Activated naive CD4-positive, alpha-beta T cell treated with anti-CD3 and anti-CD28 coated beads, Interleukin-2, amount 10 ng/mL, durations not matched to agents 7 days and 5 days (primary cell): ENCODE data around the gene CHID1.

Source experiments
- CTCF ChIA-PET: fragments of 350-600 bp; sonication (Branson Sonifier 250); formaldehyde crosslinking; loops from one replicate; lab custom pipeline; 2021; ENCODE audit warnings: antibody characterized with exemption; lab: Charles Lee
- DNase-seq: peaks from one replicate; pipeline ENCODE4 v3.0.0-alpha.2; 2020
- H3K27ac Mint-ChIP-seq: one replicate; pipeline ENCODE4 v1.8.0; 2021; ENCODE audit warnings: mild to moderate bottlenecking, moderate library complexity, mixed read lengths
- H3K27me3 Mint-ChIP-seq: one replicate; pipeline ENCODE4 v1.8.0; 2021; ENCODE audit warnings: mild to moderate bottlenecking, mixed read lengths
- H3K36me3 Mint-ChIP-seq: one replicate; pipeline ENCODE4 v1.8.0; 2021; ENCODE audit warnings: mixed read lengths
- H3K4me1 Mint-ChIP-seq: one replicate; pipeline ENCODE4 v1.8.0; 2021; ENCODE audit warnings: mixed read lengths
- H3K4me3 Mint-ChIP-seq: one replicate; pipeline ENCODE4 v1.8.0; 2021; ENCODE audit warnings: mild to moderate bottlenecking, moderate library complexity, mixed read lengths
- H3K9me3 Mint-ChIP-seq: one replicate; pipeline ENCODE4 v1.8.0; 2021; ENCODE audit warnings: mixed read lengths

Gene CHID1

DNA sequence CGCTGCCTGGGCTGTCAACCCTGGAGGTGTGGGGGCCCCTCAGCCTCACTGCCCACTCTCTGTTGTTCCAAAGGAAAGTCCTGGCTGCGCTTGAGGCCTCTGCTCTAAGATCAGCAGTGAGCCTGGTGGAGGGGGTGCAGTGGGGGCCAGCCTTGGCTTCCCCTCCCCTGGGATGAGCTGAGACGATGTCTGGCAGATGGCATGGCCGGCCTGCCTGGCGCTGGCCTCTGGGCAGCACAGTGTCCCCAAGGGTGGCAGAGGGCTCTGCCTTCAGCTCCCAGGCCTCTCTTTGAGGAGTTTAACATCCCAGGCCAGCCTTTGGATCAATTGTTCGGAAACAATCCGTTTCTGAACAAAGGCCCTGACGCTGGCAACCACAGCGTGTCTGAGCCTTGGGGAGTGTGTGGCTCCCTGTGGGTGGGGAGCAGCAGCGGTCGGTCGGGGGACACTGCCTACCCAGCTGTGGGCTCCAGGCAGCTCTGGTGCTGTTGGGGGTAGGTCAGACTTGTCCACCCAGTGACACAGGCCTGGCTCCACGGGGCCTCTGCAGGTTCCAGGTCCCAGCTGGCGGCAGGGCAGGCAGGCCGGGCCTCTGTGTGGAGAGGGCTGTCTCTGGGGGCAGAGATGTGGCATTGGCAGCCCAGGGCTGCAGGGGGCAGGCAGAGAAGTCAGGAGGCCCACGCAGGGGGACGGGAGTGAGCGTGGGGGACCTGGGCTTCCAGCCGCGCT, 55.8 kb downstream of the CHID1 start:
- no peak for DNase-seq
- H3K4me1 Mint-ChIP-seq, result no peaks in the 10 kb centered on the region
- peaks cover 22% of the 10 kb centered on the region for H3K27me3 Mint-ChIP-seq
- no peak overlapping the region for H3K4me3 Mint-ChIP-seq
- no peaks in the 10 kb centered on the region for H3K9me3 Mint-ChIP-seq
- CTCF ChIA-PET, result interaction anchor here (0.7 kb wide), 1 partner anchor 196 kb away, joined by 3 read pairs; no protein-coding TSS in a partner anchor
- no peak overlapping the region for H3K27ac Mint-ChIP-seq
- H3K36me3 Mint-ChIP-seq, result no peaks in the 10 kb centered on the region

DNA sequence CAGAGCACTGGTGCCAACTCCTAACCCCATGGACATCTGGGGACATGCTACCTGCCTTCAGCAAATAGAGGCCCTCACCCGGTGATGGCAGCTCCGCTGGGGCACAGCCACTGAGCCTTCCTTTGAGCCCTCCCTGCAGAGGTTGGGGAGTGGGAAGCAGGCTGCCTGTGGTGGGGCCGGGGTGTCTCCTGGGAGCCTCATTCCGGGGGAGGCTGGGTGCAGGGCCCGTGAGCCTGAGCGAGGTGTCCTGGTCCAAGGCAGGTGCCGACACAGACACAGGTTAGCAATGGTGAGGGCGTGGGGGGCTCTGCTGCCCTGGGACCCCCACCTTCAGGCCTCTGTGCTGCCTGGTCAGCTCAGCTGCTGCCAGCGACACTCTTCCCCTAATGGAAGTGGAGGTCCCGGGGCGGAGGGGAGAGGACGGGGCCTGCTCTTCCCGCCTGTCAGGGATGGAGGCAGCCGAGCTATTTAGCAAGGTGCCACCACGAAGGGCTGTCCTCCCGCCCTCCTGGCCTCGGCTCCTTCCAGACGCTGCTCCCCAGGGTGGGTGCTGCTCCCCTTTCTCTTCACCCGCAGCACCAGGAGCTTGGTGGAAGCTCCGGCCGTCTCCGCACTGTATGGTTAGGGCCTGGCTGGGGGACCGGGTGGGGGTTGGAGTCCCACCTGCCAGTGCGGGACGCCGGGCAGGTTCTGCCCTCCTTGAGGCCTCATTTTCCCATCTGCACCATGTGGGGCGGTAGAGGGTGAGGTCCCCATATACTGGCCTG, 56.7 kb downstream of the CHID1 start:
- CTCF ChIA-PET, result no interaction called here
- Mint-ChIP-seq H3K4me1 (no peaks in the 10 kb centered on the region), H3K9me3 (no peaks in the 10 kb centered on the region), H3K4me3 (no peak overlapping the region), H3K36me3 (no peaks in the 10 kb centered on the region), H3K27me3 (peaks cover 29% of the 10 kb centered on the region), H3K27ac (no peak overlapping the region)
- no peak for DNase-seq

DNA sequence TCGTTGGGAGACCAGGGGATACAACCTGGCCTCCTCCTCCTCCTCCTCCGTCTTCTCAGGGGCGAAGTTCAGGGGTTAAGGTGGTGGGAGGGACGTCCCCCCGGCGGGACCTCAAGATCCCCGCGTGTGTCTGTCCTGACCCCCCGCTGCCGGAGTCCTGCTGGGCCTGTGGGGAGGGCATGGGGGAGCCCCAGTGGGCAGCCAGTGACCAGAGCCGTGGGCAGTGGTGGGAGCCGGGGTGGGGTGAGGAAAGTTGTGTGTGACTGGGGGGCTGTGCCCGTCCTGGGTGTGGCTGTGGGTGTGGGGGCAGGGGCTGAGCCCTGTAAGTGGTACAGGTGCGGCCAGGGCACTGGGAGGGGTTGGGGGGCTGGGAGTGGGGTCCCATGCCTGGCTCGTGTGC, 57.8 kb downstream of the CHID1 start:
- Mint-ChIP-seq H3K27ac (no peak overlapping the region), H3K36me3 (no peaks in the 10 kb centered on the region), H3K4me3 (no peak overlapping the region), H3K4me1 (peaks cover 5% of the 10 kb centered on the region), H3K9me3 (no peaks in the 10 kb centered on the region), H3K27me3 (peaks cover 40% of the 10 kb centered on the region)
- no peak for DNase-seq
- CTCF ChIA-PET, result no interaction called here

DNA sequence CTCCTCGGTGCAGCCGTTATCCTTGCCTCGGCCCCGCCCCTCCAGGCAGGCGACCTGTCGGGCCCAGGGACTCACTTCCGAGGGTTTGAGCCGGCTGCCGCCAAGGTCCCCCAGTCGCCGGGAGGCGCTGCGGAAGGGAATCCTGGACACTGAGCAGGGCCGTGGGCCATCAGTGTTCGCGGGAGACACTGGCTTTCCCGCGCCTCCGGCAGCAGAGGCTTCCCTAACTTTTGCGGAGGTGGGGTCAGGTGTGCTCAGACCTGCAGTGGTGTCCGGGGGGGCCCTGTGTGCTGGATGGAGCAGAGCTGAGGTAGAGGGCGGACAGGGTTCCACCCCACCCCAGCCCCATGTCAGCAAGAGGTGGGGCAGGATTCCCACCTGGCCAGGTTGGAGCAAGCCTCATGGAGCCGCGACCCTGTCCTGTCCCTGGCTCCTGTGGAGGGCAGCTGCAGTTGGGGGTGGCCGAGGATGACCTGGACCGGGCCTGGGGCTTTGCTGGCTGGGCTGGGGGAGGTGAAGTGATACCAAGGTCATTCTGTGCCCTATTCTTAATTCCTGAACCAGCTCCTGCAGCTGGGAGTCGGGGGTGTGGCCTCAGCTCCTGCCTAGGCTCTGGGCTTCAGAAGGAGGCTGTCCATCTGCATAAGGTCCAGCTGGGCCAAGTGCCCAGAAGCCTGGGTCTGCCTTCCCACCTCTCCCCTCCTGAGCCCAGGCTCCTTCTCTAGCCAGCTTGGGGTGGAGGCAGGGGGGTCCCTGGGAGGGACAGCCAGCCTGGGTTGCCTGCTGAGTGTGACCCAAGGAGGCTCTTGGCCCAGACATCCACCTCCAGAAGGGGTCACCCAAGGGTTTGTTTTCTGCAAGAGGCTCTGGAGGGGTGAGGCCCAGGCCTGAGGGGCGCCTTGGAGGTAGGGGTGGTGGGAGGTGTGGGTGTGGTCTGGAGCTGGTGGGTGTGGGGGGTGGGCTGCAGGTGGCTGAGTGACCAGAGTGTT, 59.5 kb downstream of the CHID1 start:
- CTCF ChIA-PET, result interaction anchor here (0.6 to 1.5 kb wide), 3 partner anchors 35 to 201 kb away, joined by 3 to 6 read pairs (median 3); no protein-coding TSS in a partner anchor
- no peaks in the 10 kb centered on the region for H3K9me3 Mint-ChIP-seq
- peak; percentile 42 for DNase-seq
- no peaks in the 10 kb centered on the region for H3K36me3 Mint-ChIP-seq
- H3K27me3 Mint-ChIP-seq, result peaks cover 53% of the 10 kb centered on the region
- H3K27ac Mint-ChIP-seq, result no peak overlapping the region
- H3K4me3 Mint-ChIP-seq, result no peak overlapping the region
- peaks cover 5% of the 10 kb centered on the region for H3K4me1 Mint-ChIP-seq

DNA sequence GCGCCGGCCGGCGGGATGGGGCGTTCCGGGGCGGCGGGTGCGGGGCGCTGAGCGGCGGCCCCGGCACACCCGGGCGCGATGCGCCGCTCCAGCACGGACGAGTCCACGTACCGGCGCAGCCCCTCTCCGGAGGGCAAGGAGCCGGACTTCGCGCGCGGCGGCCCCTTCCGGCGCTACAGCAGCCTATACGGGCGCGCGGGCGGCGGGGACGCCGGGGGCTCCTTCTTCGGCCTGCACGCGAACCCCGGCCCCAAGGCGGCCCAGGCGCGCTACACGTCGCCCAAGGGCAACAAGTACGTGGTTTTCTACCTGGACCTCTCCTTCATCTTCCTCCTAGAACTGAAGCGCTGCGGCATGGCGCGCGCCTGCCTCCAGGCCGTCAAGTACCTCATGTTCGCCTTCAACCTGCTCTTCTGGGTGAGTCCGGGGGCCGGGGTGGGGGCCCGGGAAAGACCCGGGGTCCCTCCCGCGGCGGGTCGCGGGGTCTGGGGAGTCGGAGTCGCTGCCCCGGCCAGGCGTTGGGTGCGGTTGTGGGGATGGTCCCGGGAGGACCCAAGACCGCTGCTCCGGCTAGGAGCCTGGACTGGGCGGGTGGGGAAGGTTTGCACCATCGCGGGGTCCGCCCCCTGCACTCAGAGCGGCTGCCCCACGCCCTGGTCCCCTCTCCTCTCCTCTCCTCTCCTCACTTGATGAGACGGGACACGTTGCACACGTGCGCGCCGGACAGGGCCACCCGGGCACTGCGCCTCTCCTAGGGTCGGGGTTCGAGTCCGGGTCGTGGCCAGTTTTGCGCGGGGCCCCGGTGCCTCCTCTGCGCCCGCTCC, 60.4 kb downstream of the CHID1 start:
- peak overlapping the region; percentile 51 for H3K4me3 Mint-ChIP-seq
- no peaks in the 10 kb centered on the region for H3K9me3 Mint-ChIP-seq
- peaks cover 56% of the 10 kb centered on the region for H3K27me3 Mint-ChIP-seq
- no peak for DNase-seq
- peaks cover 5% of the 10 kb centered on the region for H3K4me1 Mint-ChIP-seq
- no peak overlapping the region for H3K27ac Mint-ChIP-seq
- CTCF ChIA-PET, result interaction anchor here (3.5 kb wide), 1 partner anchor 201 kb away, joined by 39 read pairs; no protein-coding TSS in a partner anchor
- H3K36me3 Mint-ChIP-seq, result no peaks in the 10 kb centered on the region

DNA sequence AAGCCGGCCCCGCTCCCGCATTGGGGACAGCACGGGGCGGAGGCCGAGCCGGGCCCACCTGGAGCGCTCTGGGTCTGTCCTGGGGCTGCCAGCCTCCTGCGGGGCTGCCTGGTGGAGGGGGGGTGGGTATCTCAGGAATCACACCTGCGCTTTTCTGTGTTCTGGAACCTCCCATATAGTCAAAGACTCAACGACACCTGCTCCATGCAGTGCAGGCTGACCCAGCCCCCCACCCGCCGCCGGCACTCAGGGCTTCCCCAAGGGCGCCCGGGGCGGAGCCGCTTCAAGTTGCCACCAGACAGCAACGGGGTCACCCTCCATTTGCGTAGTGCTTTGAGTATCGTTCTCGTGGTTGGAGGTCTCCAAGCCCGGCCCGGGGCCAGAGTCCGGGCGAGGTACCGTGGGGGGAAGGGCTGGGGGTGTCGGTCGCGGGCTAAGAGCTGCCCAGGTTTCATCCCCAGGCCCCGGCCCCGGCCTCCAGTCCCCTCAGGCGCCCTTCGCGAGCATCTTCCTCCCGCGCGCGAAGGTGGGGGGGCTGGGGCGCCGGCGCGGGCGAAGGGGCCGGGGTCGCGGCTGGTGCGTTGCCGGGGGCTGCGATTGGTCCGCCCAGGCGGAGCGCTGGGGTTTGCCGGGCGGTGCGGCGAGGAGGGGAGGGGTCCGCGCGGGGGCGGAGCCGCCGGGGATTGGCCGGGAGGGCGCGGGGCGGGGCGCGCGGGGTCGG, 61.3 kb downstream of the CHID1 start:
- Mint-ChIP-seq H3K27ac (no peak overlapping the region), H3K4me1 (peaks cover 12% of the 10 kb centered on the region), H3K4me3 (peak overlapping the region; percentile 71), H3K36me3 (no peaks in the 10 kb centered on the region), H3K9me3 (no peaks in the 10 kb centered on the region), H3K27me3 (peaks cover 64% of the 10 kb centered on the region)
- peak; percentile 64 for DNase-seq
- CTCF ChIA-PET, result interaction anchor here (0.7 to 3.5 kb wide), 4 partner anchors 43 to 202 kb away, joined by 3 to 39 read pairs (median 6); partner anchors contain the start of gene CHID1

DNA sequence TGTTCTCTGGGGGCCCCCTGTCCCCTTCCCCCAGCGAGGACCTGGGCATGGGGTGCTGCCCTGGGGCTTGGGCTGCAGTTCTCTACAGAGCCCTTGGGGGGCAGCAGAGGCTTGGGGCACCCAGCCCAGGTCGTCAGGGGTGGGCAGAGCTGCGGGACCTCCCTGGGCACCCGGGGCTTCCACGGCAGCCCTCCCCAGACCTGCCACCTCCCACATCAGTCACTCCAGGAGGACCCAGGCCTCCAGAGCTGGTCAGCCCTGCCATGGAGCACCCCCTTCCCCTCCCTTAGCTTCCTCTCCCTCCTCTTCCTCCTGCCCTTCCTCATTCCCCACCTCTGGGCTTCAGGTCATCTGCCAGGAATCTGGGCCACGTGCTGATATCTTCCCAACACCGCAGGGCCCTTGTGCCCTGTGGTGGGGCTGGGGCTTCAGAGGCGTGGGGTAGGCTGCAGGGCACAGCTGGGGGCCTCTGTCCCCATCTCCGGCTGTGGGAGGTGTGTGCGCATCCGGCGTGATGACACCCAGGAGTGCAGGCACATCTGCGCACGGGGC, 62.2 kb downstream of the CHID1 start:
- Mint-ChIP-seq H3K4me1 (peaks cover 19% of the 10 kb centered on the region), H3K27ac (no peak overlapping the region), H3K4me3 (peak overlapping the region; percentile 40), H3K36me3 (no peaks in the 10 kb centered on the region), H3K9me3 (no peaks in the 10 kb centered on the region), H3K27me3 (peaks cover 72% of the 10 kb centered on the region)
- peak; percentile 78 for DNase-seq
- CTCF ChIA-PET, result interaction anchor here (0.7 to 3.5 kb wide), 6 partner anchors 17 to 203 kb away, joined by 3 to 39 read pairs (median 4); partner anchors contain the start of gene CHID1

DNA sequence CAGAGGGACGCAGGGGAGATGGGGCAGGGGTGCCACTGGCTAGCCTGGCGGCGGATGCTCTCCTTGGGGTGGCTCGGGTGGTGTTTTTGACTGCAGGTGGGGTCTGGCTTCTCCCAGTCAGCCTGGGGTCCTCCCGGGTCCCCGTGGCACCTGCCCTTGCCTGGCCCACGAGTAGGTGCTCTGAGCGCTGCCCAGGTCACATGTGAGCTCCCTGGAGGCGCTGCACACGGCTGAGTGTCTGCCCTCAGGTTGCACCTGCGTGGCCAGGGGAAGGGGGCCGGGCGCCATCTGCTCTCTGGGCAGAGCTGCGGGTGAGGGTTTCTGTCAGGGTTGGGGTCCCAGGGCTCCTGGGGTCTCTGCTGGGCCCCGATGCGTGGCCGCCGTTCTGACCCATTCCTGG, 62.7 kb downstream of the CHID1 start:
- no peak overlapping the region for H3K4me3 Mint-ChIP-seq
- H3K27me3 Mint-ChIP-seq, result peaks cover 76% of the 10 kb centered on the region
- CTCF ChIA-PET, result interaction anchor here (0.7 to 3.5 kb wide), 7 partner anchors 17 to 206 kb away, joined by 3 to 39 read pairs (median 5); partner anchors contain the start of gene CHID1
- H3K9me3 Mint-ChIP-seq, result no peaks in the 10 kb centered on the region
- no peak for DNase-seq
- no peaks in the 10 kb centered on the region for H3K36me3 Mint-ChIP-seq
- peaks cover 21% of the 10 kb centered on the region for H3K4me1 Mint-ChIP-seq
- H3K27ac Mint-ChIP-seq, result no peak overlapping the region

DNA sequence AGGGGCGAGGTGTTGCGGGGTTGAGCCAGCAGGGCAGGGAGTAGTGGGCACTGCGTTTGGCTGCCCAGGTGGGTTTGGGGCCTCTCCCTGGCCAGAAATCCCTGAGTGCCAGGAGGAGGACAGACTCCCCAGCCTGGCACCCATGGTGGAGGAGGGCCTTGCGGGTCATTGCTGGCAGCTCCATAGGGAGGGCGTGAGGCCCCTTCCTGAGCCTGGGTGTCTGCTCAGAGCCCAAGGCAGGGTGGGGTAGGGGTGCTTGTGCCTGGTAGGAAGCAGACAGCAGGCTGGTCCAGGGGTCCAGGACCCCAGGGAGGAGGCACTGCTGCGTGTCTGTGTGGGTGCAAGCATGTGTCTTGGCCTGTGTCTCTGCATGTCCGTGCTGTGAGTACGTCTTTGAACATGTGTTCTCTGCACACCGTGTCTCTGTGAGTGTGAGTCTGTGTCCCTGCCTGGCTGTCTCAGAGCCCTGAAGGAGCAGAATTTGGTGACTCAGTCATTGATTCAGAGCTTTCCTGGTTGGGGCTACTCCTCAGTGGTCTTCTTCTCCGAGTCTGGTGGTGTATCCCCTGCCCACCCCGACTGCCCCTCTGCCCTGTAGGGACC, 64.0 kb downstream of the CHID1 start:
- no peak for DNase-seq
- H3K27me3 Mint-ChIP-seq, result peaks cover 71% of the 10 kb centered on the region
- H3K4me3 Mint-ChIP-seq, result no peak overlapping the region
- H3K27ac Mint-ChIP-seq, result no peak overlapping the region
- H3K4me1 Mint-ChIP-seq, result peaks cover 21% of the 10 kb centered on the region
- no peaks in the 10 kb centered on the region for H3K36me3 Mint-ChIP-seq
- no peaks in the 10 kb centered on the region for H3K9me3 Mint-ChIP-seq
- CTCF ChIA-PET, result interaction anchor here (3.5 kb wide), 1 partner anchor 204 kb away, joined by 39 read pairs; no protein-coding TSS in a partner anchor

DNA sequence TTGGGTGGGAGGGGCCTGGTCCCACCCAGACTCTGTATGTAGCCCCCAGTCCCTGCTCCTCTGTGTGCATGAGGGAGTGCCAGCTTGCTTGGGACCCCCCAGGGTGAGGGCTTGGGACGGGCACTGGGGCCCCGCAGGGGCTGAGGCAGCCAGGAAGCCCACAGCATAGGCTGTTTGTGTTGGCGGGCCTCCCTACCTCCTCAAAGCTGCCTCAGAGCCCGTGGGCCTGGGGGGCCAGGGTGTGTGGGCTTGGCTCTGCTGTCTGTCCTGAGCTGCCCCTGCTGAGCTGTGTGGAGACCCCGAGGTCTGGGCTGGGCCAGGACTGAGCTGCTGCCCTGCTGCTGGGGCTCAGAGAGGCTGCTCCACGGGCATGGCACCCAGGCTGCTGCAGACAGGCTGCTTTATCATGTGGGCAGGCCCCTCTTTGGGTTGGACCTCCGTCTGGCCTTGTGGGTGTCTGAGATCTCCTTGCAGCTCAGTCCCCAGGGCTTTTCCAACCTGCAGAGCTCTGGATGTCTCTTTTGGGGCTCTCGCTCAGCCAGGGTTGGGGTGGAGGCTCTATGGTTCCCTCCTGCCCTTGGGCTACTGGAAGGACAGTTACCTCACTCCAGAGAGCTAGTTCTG, 64.6 kb downstream of the CHID1 start:
- H3K4me1 Mint-ChIP-seq, result peaks cover 26% of the 10 kb centered on the region
- no peaks in the 10 kb centered on the region for H3K9me3 Mint-ChIP-seq
- no peaks in the 10 kb centered on the region for H3K36me3 Mint-ChIP-seq
- no peak overlapping the region for H3K27ac Mint-ChIP-seq
- CTCF ChIA-PET, result no interaction called here
- no peak overlapping the region for H3K4me3 Mint-ChIP-seq
- H3K27me3 Mint-ChIP-seq, result peaks cover 65% of the 10 kb centered on the region
- no peak for DNase-seq

DNA sequence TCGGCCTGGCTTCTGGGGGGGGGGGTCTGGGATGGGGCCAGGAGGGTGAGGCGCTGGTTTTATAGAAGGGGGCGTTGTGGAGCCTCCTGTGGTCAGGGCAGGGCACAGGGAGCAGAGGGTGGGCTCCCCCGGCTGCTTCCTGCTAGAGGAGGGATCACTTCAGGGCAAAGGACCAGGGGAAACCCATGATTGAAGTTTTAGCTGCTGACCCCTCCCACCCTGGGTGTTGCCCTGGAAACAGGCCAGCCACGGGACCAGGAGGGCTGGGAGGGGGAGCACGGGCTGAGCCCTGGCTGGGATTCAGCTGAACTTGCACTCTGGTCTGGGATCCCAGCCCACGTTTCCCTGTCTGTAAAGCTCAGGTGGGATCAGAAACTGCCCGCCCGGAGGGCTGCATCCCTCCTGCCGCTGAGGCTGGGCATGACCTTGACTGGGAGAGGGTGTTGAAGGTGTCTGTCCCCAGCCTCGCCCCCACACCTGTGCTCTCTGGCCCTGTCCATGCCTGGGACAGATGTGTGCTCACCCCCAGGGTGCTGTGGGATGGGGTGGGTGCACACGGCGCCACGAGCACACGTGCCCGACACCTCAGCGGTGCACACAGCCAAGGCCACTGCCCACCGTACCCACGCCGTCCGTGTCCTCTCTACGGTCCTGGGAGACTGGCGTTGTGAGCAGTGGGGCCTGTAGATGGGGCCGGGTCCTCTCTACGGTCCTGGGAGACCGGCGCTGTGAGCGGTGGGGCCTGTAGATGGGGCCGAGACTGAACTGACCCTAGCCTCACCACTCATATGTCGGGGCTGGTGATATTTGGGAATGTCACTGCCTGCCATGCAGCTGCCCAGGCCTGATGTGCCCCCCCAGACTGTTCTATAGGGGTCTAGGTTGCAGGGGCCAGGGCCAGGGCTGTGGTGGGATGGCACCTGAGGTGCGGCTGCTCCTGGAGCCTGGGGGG, 65.6 kb downstream of the CHID1 start:
- Mint-ChIP-seq H3K4me3 (no peak overlapping the region), H3K36me3 (peaks cover 2% of the 10 kb centered on the region), H3K9me3 (no peaks in the 10 kb centered on the region), H3K4me1 (peaks cover 36% of the 10 kb centered on the region), H3K27me3 (peaks cover 55% of the 10 kb centered on the region), H3K27ac (no peak overlapping the region)
- DNase-seq, result peak; percentile 53
- CTCF ChIA-PET, result no interaction called here
